Measurements from ENCODE around the gene IRF7. TPM values are rescaled to one million over a fixed set of nuclear protein-coding genes. Genes with fewer than 3 reads are reported as not detected.

IRF7 gene
- total and polyA plus RNA-seq, 9 of the 15 experiments (the other 6 are each of a cell fraction or from before 2014, with no cell fraction given): 0.27 to 7.6 (median 1.8) TPM

DNA sequence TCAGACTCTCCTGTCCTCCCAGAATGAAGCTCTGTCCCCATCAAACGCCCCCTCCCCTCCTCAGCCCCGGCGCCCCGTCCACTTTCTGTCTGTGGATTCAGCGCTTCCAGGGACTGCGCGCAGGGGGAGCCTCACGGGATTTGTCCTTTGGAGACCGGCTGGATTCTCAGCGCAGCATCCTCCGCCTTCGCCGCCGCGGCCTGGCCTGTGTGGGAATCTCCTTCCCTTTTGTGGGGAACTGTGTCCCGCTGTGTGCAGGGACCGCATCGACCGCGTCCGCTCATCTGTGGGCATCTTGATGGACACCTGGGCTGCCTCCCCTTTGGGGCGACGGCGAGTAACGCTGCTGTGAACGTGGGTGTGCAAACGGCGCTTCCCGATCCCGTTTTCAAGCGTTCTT is 12.3 kb upstream of the IRF7 start (continued):
- TF ChIP-seq, protein P1, sequence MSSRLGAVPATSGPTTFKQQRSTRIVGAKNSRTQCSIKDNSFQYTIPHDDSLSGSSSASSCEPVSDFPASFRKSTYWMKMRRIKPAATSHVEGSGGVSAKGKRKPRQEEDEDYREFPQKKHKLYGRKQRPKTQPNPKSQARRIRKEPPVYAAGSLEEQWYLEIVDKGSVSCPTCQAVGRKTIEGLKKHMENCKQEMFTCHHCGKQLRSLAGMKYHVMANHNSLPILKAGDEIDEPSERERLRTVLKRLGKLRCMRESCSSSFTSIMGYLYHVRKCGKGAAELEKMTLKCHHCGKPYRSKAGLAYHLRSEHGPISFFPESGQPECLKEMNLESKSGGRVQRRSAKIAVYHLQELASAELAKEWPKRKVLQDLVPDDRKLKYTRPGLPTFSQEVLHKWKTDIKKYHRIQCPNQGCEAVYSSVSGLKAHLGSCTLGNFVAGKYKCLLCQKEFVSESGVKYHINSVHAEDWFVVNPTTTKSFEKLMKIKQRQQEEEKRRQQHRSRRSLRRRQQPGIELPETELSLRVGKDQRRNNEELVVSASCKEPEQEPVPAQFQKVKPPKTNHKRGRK (tag; IDR thresholded peaks at IDR 0.05): no peak
- TF ChIP-seq MEF2A (IDR thresholded peaks at IDR 0.05; ENCODE audit: control insufficient read depth, low read depth, low read length): no peak
- TF ChIP-seq CTBP1 (IDR thresholded peaks at IDR 0.05; ENCODE audit: borderline replicate concordance): no peak
- TF ChIP-seq PRMT5 (CRISPR knock-in tag; IDR thresholded peaks at IDR 0.05): no peak
- TF ChIP-seq ZNF644 (tag; IDR thresholded peaks at IDR 0.05; ENCODE audit: low read depth): no peak

DNA sequence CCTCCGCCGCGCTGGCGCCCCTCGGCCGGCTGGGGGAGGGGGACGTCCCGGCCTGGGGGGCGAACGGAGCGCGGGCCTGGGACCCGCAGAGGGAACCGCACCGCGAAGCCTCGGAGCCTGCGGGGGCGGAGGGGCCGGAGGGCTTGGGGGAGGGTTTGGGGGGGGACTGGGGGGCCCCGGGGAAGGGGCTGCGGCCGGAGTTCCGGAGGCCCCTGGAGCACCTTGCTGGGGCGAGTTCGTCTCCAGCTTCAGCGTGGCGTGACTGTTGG is 11.5 kb upstream of the IRF7 start:
- no peak for DNase-seq (ENCODE audit: extremely low read depth in 1 of 4, low spot score in 3 of 4)
- H3K9me3 ChIP-seq (replicated peaks; ENCODE audit: control insufficient read depth, insufficient read depth, low read depth, low read length): no peaks in the 10 kb centered on the region
- H3K4me1 ChIP-seq (replicated peaks in 1 of 2; ENCODE audit: control insufficient read depth in 2 of 2, insufficient read depth in 2 of 2, low read length in 2 of 2): peaks cover 0 to 38% of the 10 kb centered on the region in 2 experiments; a peak in 2 of 5 replicates
- FAIRE-seq: no peak
- no TSS peak for BruUV-seq (replicated peaks)
- no peak overlapping the region for H3K9ac ChIP-seq (ENCODE audit: insufficient read depth in 1 of 2, low read depth in 2 of 2, low read length in 2 of 2)
- no peaks in the 10 kb centered on the region for H3K79me2 ChIP-seq (ENCODE audit: control insufficient read depth, insufficient read depth, low read length)
- no peaks in the 10 kb centered on the region for H3K27me3 ChIP-seq (ENCODE audit: control insufficient read depth in 2 of 2, insufficient read depth in 2 of 2, low read length in 2 of 2)
- H3K9me1 ChIP-seq (ENCODE audit: control insufficient read depth, insufficient read depth, low read length): no peaks in the 10 kb centered on the region
- ATAC-seq: no peak
- ChIA-PET POLR2A (no interaction called here), CTCF (ENCODE audit: low intra/inter-chr PET ratio) (interaction anchor here (0.6 kb wide), 1 partner anchor 27 kb away, joined by 3 read pairs; no protein-coding TSS in a partner anchor)
- no CpG with 5 or more reads among the region's 28 CpGs for WGBS (ENCODE audit: insufficient coverage, low coverage, missing lambda C conversion rate)
- no peak overlapping the region for H2AFZ ChIP-seq (ENCODE audit: low read depth, low read length)
- no peak overlapping the region for H3K27ac ChIP-seq (ENCODE audit: extremely low read depth, low read depth, low read length)
- intact Hi-C loops (cut with micrococcal nuclease) (no loop called here), in situ Hi-C loops (cut with MboI) (no loop called here)
- H3K36me3 ChIP-seq (ENCODE audit: control insufficient read depth, insufficient read depth, low read length): peaks cover 8% of the 10 kb centered on the region; the same call in 1 of the 3 replicates
- H4K20me1 ChIP-seq (replicated peaks; ENCODE audit: control insufficient read depth, insufficient read depth, low read length): no peaks in the 10 kb centered on the region
- no peak overlapping the region for H3K4me2 ChIP-seq (ENCODE audit: insufficient read depth, low read length)
- no peak overlapping the region for H3K4me3 ChIP-seq
- TF ChIP-seq PHB2 (IDR thresholded peaks at IDR 0.05; ENCODE audit: low read depth): no peak
- TF ChIP-seq NELFE (IDR thresholded peaks at IDR 0.05; ENCODE audit: insufficient read depth, insufficient read length): no peak
- TF ChIP-seq SAFB (IDR thresholded peaks at IDR 0.05; ENCODE audit: borderline replicate concordance, low read depth, low read length): no peak
- TF ChIP-seq ZNF707 (CRISPR knock-in tag; conservative IDR thresholded peaks at IDR 0.05): no peak
- TF ChIP-seq, protein P2, sequence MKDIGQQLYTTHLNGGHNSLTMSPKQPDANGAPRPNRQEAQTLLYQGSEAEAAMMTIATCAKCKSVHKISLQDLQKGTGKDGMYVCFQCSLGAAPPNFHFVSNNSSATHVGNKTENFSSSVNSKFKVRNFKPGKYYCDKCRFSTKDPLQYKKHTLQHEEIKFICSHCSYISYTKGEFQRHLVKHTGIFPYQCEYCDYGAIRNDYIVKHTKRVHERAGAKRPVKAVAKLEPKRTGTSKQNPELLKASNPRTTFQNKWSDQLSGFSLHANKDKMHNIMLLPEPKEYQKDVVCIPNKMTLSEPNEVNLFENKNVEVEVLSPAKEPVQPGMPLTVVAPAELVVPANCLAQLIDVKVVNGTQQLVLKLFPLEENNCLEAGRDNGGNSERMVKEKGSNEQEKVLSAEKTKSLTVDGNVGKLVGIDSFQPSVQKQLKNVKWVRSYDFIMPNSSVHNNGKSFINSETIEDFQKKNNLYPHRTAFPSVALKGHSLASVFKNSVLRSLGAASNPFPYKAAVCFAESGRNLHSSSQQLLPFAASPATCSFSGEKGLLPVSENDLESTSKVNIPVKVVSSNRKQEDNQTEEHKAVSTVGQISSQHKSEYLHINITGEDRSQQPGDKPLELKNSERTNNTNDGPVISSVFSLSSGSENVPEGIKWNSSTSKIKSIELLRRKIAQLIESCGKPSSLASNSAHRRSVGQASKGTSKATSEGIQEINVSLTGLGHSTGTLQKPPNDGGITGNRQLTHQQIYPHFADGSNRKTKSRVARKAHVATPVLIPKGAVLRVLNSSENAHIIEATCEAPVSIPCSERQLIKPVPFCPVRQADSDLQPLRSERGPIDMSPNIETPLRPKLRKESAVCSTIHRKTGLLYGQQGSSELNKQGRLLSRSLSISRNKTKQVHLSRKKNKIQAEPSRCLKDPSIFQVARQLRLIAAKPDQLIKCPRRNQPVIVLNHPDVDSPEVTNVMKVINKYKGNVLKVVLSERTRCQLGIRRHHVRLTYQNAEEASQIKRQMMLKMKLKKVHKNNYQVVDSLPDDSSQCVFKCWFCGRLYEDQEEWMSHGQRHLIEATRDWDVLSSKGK (CRISPR knock-in tag; IDR thresholded peaks at IDR 0.05): no peak
- no peak for TF ChIP-seq ZNF436 (CRISPR knock-in tag; IDR thresholded peaks at IDR 0.05)
- no peak for TF ChIP-seq NFXL1 (CRISPR knock-in tag; IDR thresholded peaks at IDR 0.05)
- TF ChIP-seq SAP30 (IDR thresholded peaks at IDR 0.05; ENCODE audit: borderline replicate concordance, insufficient read depth, low read depth, low read length, poor library complexity, severe bottlenecking): no peak
- TF ChIP-seq ZNF311 (CRISPR knock-in tag; IDR thresholded peaks at IDR 0.05): no peak
- no peak for TF ChIP-seq POLR2B (IDR thresholded peaks at IDR 0.05; ENCODE audit: low read depth, partially characterized antibody)
- TF ChIP-seq ZNF146 (CRISPR knock-in tag; IDR thresholded peaks at IDR 0.05; ENCODE audit: unreplicated experiment): no peak
- no peak for TF ChIP-seq ZNF121 (CRISPR knock-in tag; conservative IDR thresholded peaks at IDR 0.05)
- TF ChIP-seq SNIP1 (IDR thresholded peaks at IDR 0.05; ENCODE audit: low read depth): no peak
- no peak for TF ChIP-seq ZNF384 (IDR thresholded peaks at IDR 0.05; ENCODE audit: low read depth, low read length)
- no peak for TF ChIP-seq NUFIP1 (IDR thresholded peaks at IDR 0.05; ENCODE audit: partially characterized antibody)
